KMS-11 (cell line): ENCODE data around the gene MUC2.

ENCODE experiments used
- H2AFZ ChIP-seq: fragments of 200-600 bp; sonication (generic); 2 replicates; pipeline ENCODE4 v1.6.1; 2016; ENCODE audit warnings: antibody characterized with exemption, mixed run types, low read depth
- H3K27ac ChIP-seq: fragments of 200-600 bp; sonication (generic); 2 replicates; pipeline ENCODE4 v1.6.1; 2016; ENCODE audit warnings: mild to moderate bottlenecking, mixed run types
- H3K27me3 ChIP-seq: fragments of 200-600 bp; sonication (generic); 2 replicates; pipeline ENCODE4 v1.6.1; 2017; ENCODE audit warnings: mild to moderate bottlenecking, low read depth, mixed run types, moderate library complexity; ENCODE audit not compliant: insufficient read depth
- H3K36me3 ChIP-seq: fragments of 200-600 bp; sonication (generic); 2 replicates; pipeline ENCODE4 v1.6.1; 2017; ENCODE audit warnings: mild to moderate bottlenecking, mixed run types; ENCODE audit not compliant: insufficient read depth
- H3K4me1 ChIP-seq: fragments of 200-600 bp; sonication (generic); 2 replicates; pipeline ENCODE4 v1.6.1; 2016; ENCODE audit warnings: mild to moderate bottlenecking, low read depth, mixed run types; ENCODE audit not compliant: poor library complexity, severe bottlenecking
- H3K4me2 ChIP-seq: fragments of 200-600 bp; sonication (generic); 2 replicates; pipeline ENCODE4 v1.7.0; 2016; ENCODE audit warnings: mild to moderate bottlenecking, mixed run types
- H3K4me3 ChIP-seq: fragments of 200-600 bp; sonication (generic); IDR thresholded peaks from 2 replicates; pipeline ENCODE4 v1.6.1; 2017; ENCODE audit warnings: low read depth, low read length, mixed read lengths; ENCODE audit not compliant: insufficient read depth
- H3K79me2 ChIP-seq: fragments of 200-600 bp; sonication (generic); 2 replicates; pipeline ENCODE4 v1.6.1; 2016; ENCODE audit warnings: low read depth, mixed run types; ENCODE audit not compliant: insufficient read depth
- H3K9ac ChIP-seq: fragments of 200-600 bp; sonication (generic); 2 replicates; pipeline ENCODE4 v1.6.1; 2016; ENCODE audit warnings: mild to moderate bottlenecking, mixed run types
- H4K20me1 ChIP-seq: fragments of 200-600 bp; sonication (generic); 2 replicates; pipeline ENCODE4 v1.6.1; 2016; ENCODE audit warnings: mild to moderate bottlenecking, mixed run types; ENCODE audit not compliant: insufficient read depth
- CTCF ChIP-seq: fragments of 200-600 bp; sonication (generic); conservative IDR thresholded peaks from 2 replicates; pipeline ENCODE4 v1.6.1; 2017; ENCODE audit warnings: low read depth, mild to moderate bottlenecking, antibody characterized with exemption, low read length, moderate library complexity, mixed read lengths

Gene MUC2

GRCh38 chr11:1083621-1084551, 9.2 kb downstream of the MUC2 start:
- Histone ChIP-seq H3K79me2 (no peaks in the 10 kb centered on the region), H3K9ac (no peak overlapping the region), H3K27me3 (peaks cover 40% of the 10 kb centered on the region), H4K20me1 (no peaks in the 10 kb centered on the region), H3K4me3 (no peak overlapping the region), H3K27ac (no peak overlapping the region), H2AFZ (no peak overlapping the region), H3K4me1 (no peaks in the 10 kb centered on the region), H3K4me2 (no peak overlapping the region), H3K36me3 (no peaks in the 10 kb centered on the region)
- TF ChIP-seq CTCF: no peak

- Histone ChIP-seq H3K4me1 (no peaks in the 10 kb centered on the region), H3K9ac (no peak overlapping the region), H3K36me3 (no peaks in the 10 kb centered on the region), H3K27me3 (peaks cover 40% of the 10 kb centered on the region), H4K20me1 (no peaks in the 10 kb centered on the region), H2AFZ (no peak overlapping the region), H3K79me2 (no peaks in the 10 kb centered on the region), H3K27ac (no peak overlapping the region), H3K4me3 (no peak overlapping the region), H3K4me2 (no peak overlapping the region)
- no peak for TF ChIP-seq CTCF
Measured at GRCh38 chr11:1084561-1085439, 10.1 kb downstream of the MUC2 start.

GRCh38 chr11:1085440-1086170, 10.9 kb downstream of the MUC2 start:
- Histone ChIP-seq H4K20me1 (no peaks in the 10 kb centered on the region), H3K9ac (no peak overlapping the region), H3K27ac (no peak overlapping the region), H3K4me3 (no peak overlapping the region), H3K27me3 (peaks cover 40% of the 10 kb centered on the region), H3K4me1 (no peaks in the 10 kb centered on the region), H3K36me3 (no peaks in the 10 kb centered on the region), H3K4me2 (no peak overlapping the region), H2AFZ (no peak overlapping the region), H3K79me2 (no peaks in the 10 kb centered on the region)
- TF ChIP-seq CTCF: no peak
